GM12872 (cell line): ENCODE results near the gene P2RX3.

Source experiments
- CTCF ChIP-seq: IDR thresholded peaks from 3 replicates; pipeline ENCODE4 v1.5.1; 2011; ENCODE audit warnings: low read depth, mild to moderate bottlenecking, low read length, moderate library complexity; ENCODE audit not compliant: insufficient read depth

Gene P2RX3

GRCh38 chr11:57375490-57375889 is 37.3 kb downstream of the P2RX3 start:
- no peak for TF ChIP-seq CTCF

- TF ChIP-seq CTCF = no peak
These were observed 38.2 kb downstream of the P2RX3 start for GRCh38 chr11:57376095-57377090.

- TF ChIP-seq CTCF = no peak
These were observed 39.0 kb downstream of the P2RX3 start for GRCh38 chr11:57377107-57377506.

- no peak for TF ChIP-seq CTCF
These were observed 40.0 kb downstream of the P2RX3 start for GRCh38 chr11:57378186-57378585.

GRCh38 chr11:57379732-57380131 is 41.6 kb downstream of the P2RX3 start:
- no peak for TF ChIP-seq CTCF

- no peak for TF ChIP-seq CTCF
These were observed 42.8 kb downstream of the P2RX3 start, which contains the start of gene PRG3 for GRCh38 chr11:57380975-57381374. TSS of gene PRG3 (minus strand) at chr11:57381150. CDS start at chr11:57380708, 442 bp downstream.

- TF ChIP-seq CTCF = no peak
These were observed 48.2 kb downstream of the P2RX3 start for GRCh38 chr11:57386178-57386940.
